H9 (cell line): ENCODE data around the gene MLLT6. TPM values are rescaled to one million over a fixed set of nuclear protein-coding genes. Genes with fewer than 3 reads are reported as not detected.

Source experiments
- DNase-seq: peaks from one replicate; pipeline ENCODE4 v3.0.0-alpha.2; 2017
- H2AFZ ChIP-seq: one replicate; pipeline ENCODE4 v1.6.1; 2013; ENCODE audit warnings: mild to moderate bottlenecking, low read length, control low read depth, moderate library complexity
- H2AK5ac ChIP-seq: 2 replicates; pipeline ENCODE4 v1.6.1; 2013; ENCODE audit warnings: low read length, control low read depth, mixed read lengths; ENCODE audit not compliant: insufficient read length
- H2BK120ac ChIP-seq: one replicate; pipeline ENCODE4 v1.6.1; 2013; ENCODE audit warnings: low read depth, mild to moderate bottlenecking, low read length, control low read depth, inconsistent platforms; ENCODE audit not compliant: poor library complexity, severe bottlenecking
- H2BK12ac ChIP-seq: 2 replicates; pipeline ENCODE4 v1.6.1; 2013; ENCODE audit warnings: low read length, control low read depth, mixed read lengths, low read depth; ENCODE audit not compliant: insufficient read length
- H2BK15ac ChIP-seq: 2 replicates; pipeline ENCODE4 v1.6.1; 2013; ENCODE audit warnings: low read depth, low read length, control low read depth
- H2BK20ac ChIP-seq: one replicate; pipeline ENCODE4 v1.6.1; 2013; ENCODE audit warnings: low read depth, mild to moderate bottlenecking, low read length, control low read depth, inconsistent platforms; ENCODE audit not compliant: poor library complexity, severe bottlenecking
- H2BK5ac ChIP-seq: 2 replicates; pipeline ENCODE4 v1.6.1; 2013; ENCODE audit warnings: low read length, control low read depth, mixed read lengths; ENCODE audit not compliant: insufficient read length
- H3K14ac ChIP-seq: 2 replicates; pipeline ENCODE4 v1.6.1; 2013; ENCODE audit warnings: low read length, control low read depth; ENCODE audit not compliant: insufficient read depth
- H3K18ac ChIP-seq: 2 replicates; pipeline ENCODE4 v1.6.1; 2013; ENCODE audit warnings: low read depth, mild to moderate bottlenecking, mixed read lengths, low read length, control low read depth; ENCODE audit not compliant: insufficient read length
- H3K23ac ChIP-seq: 2 replicates; pipeline ENCODE4 v1.6.1; 2013; ENCODE audit warnings: low read length, control low read depth, mixed read lengths, low read depth; ENCODE audit not compliant: insufficient read length
- H3K23me2 ChIP-seq: 2 replicates; pipeline ENCODE4 v1.6.1; 2013; ENCODE audit warnings: low read depth, mild to moderate bottlenecking, mixed read lengths, low read length, control low read depth; ENCODE audit not compliant: insufficient read length, poor library complexity, severe bottlenecking
- H3K27ac ChIP-seq: 2 replicates; pipeline ENCODE4 v1.5.1; 2013; ENCODE audit warnings: low read length, control low read depth, mixed read lengths, low read depth; ENCODE audit not compliant: insufficient read length
- H3K27me3 ChIP-seq: 2 replicates; pipeline ENCODE4 v1.6.1; 2013; ENCODE audit warnings: low read length, control low read depth, inconsistent platforms; ENCODE audit not compliant: insufficient read depth
- H3K4ac ChIP-seq: 2 replicates; pipeline ENCODE4 v1.6.1; 2013; ENCODE audit warnings: low read depth, mild to moderate bottlenecking, control low read depth, inconsistent platforms, low read length, moderate library complexity
- H3K4me1 ChIP-seq: 2 replicates; pipeline ENCODE4 v1.6.1; 2013; ENCODE audit warnings: low read length, control low read depth, inconsistent platforms; ENCODE audit not compliant: insufficient read depth
- H3K4me2 ChIP-seq: 2 replicates; pipeline ENCODE4 v1.6.1; 2013; ENCODE audit warnings: low read length, control low read depth, mixed read lengths; ENCODE audit not compliant: insufficient read length, insufficient read depth
- H3K56ac ChIP-seq: 2 replicates; pipeline ENCODE4 v1.6.1; 2013; ENCODE audit warnings: low read depth, mild to moderate bottlenecking, mixed read lengths, low read length, control low read depth; ENCODE audit not compliant: insufficient read length
- H3K79me1 ChIP-seq: 2 replicates; pipeline ENCODE4 v1.6.1; 2013; ENCODE audit warnings: low read depth, mild to moderate bottlenecking, moderate library complexity, low read length, control low read depth, inconsistent platforms; ENCODE audit not compliant: insufficient read depth, poor library complexity, severe bottlenecking
- H3K79me2 ChIP-seq: 2 replicates; pipeline ENCODE4 v1.6.1; 2013; ENCODE audit warnings: low read length, control low read depth, inconsistent platforms; ENCODE audit not compliant: insufficient read depth
- H3K9ac ChIP-seq: 2 replicates; pipeline ENCODE4 v1.6.1; 2013; ENCODE audit warnings: low read length, control low read depth, mixed read lengths; ENCODE audit not compliant: insufficient read length; ENCODE audit errors: extremely low read depth
- H3K9me3 ChIP-seq: one replicate; pipeline ENCODE4 v1.6.1; 2013; ENCODE audit warnings: low read depth, low read length, inconsistent platforms; ENCODE audit not compliant: control insufficient read depth
- H3T11ph ChIP-seq: one replicate; pipeline ENCODE4 v1.6.1; 2013; ENCODE audit warnings: mild to moderate bottlenecking, low read length, control low read depth, inconsistent platforms
- H4K20me1 ChIP-seq: one replicate; pipeline ENCODE4 v1.6.1; 2013; ENCODE audit not compliant: control insufficient read depth, insufficient read length, insufficient read depth
- H4K5ac ChIP-seq: 2 replicates; pipeline ENCODE4 v1.6.1; 2013; ENCODE audit warnings: low read depth, mild to moderate bottlenecking, mixed read lengths, low read length, control low read depth; ENCODE audit not compliant: insufficient read length
- H4K8ac ChIP-seq: replicated peaks from 2 replicates; pipeline ENCODE4 v1.6.1; 2013; ENCODE audit warnings: low read length, control low read depth, mixed read lengths, low read depth; ENCODE audit not compliant: insufficient read length
- H4K91ac ChIP-seq: 2 replicates; pipeline ENCODE4 v1.6.1; 2013; ENCODE audit warnings: low read depth, mild to moderate bottlenecking, moderate library complexity, mixed read lengths, low read length, control low read depth; ENCODE audit not compliant: insufficient read length
- H3K27ac Mint-ChIP-seq, 3 experiments: 2 replicates in 2 of 3; 3 replicates in 1 of 3; pipeline ENCODE4 v1.8.0; 2020 to 2021; ENCODE audit warnings: mixed read lengths in 3 of 3, mild to moderate bottlenecking in 1 of 3, moderate library complexity in 1 of 3
- H3K27me3 Mint-ChIP-seq: 2 replicates; pipeline ENCODE4 v1.8.0; 2021; ENCODE audit warnings: low read depth, mild to moderate bottlenecking, moderate library complexity, mixed read lengths
- H3K36me3 Mint-ChIP-seq, 3 experiments: 2 replicates in 2 of 3; 3 replicates in 1 of 3; pipeline ENCODE4 v1.8.0; 2020 to 2021; ENCODE audit warnings: low read depth in 3 of 3, mixed read lengths in 3 of 3; ENCODE audit not compliant: insufficient read depth in 1 of 3
- H3K4me1 Mint-ChIP-seq, 2 experiments: 2 replicates each; pipeline ENCODE4 v1.8.0; 2020; ENCODE audit warnings: mixed read lengths in 2 of 2
- H3K4me3 Mint-ChIP-seq, 2 experiments: 2 replicates in 1 of 2; 3 replicates in 1 of 2; pipeline ENCODE4 v1.8.0; 2020 to 2021; ENCODE audit warnings: mild to moderate bottlenecking in 2 of 2, mixed read lengths in 2 of 2, moderate library complexity in 1 of 2
- H3K9me3 Mint-ChIP-seq, 2 experiments: 2 replicates in 1 of 2; 3 replicates in 1 of 2; pipeline ENCODE4 v1.8.0; 2020; ENCODE audit warnings: mild to moderate bottlenecking in 2 of 2, mixed read lengths in 2 of 2, moderate library complexity in 1 of 2
- WGBS: extraction: QIAGEN DNeasy Blood & Tissue Kit; methylation state at CpG from one replicate; pipeline ENCODE4 v1.1.7; 2013; ENCODE audit warnings: missing lambda C conversion rate, low lambda C conversion rate, mixed read lengths; ENCODE audit not compliant: insufficient read length; ENCODE audit errors: extremely low coverage; 5-methylcytosine and 5-hydroxymethylcytosine counted together
- total RNA-seq: library from RNA; stranded (reverse); gene quantifications from 2 replicates; pipeline ENCODE4 v1.2.1, GENCODE V29; 2021
- TF ChIP-seq, protein P1 (sequence below): fragments of 200-600 bp; sonication (generic); conservative IDR thresholded peaks from 3 replicates; pipeline ENCODE4 v1.8.0; 2021; ENCODE audit warnings: antibody characterized with exemption, mild to moderate bottlenecking

Gene MLLT6
- total RNA-seq, 1 experiment from 2014 or later: 26.4 TPM

- WGBS: no CpG with 5 or more reads among the region's 6 CpGs
- Histone ChIP-seq H4K91ac (no peak overlapping the region), H3T11ph (no peak overlapping the region), H4K8ac (no peak overlapping the region), H3K18ac (no peak overlapping the region), H3K9me3 (no peaks in the 10 kb centered on the region), H3K79me1 (no peaks in the 10 kb centered on the region), H2AFZ (no peak overlapping the region), H2BK5ac (no peak overlapping the region), H3K27ac (no peak overlapping the region), H4K20me1 (no peaks in the 10 kb centered on the region), H3K14ac (no peak overlapping the region), H2BK12ac (no peak overlapping the region), H3K79me2 (no peaks in the 10 kb centered on the region), H3K4me1 (peaks cover 3% of the 10 kb centered on the region; the same call in 1 of the 2 replicates), H3K27me3 (peaks cover 34% of the 10 kb centered on the region), H3K4ac (no peak overlapping the region), H2BK15ac (no peak overlapping the region), H4K5ac (no peak overlapping the region), H2BK120ac (no peak overlapping the region), H3K56ac (no peak overlapping the region), H3K9ac (no peak overlapping the region), H3K4me2 (no peak overlapping the region), H2AK5ac (no peak overlapping the region), H3K23me2 (peaks cover 15% of the 10 kb centered on the region), H2BK20ac (no peak overlapping the region), H3K23ac (no peak overlapping the region)
- TF ChIP-seq, protein P1, sequence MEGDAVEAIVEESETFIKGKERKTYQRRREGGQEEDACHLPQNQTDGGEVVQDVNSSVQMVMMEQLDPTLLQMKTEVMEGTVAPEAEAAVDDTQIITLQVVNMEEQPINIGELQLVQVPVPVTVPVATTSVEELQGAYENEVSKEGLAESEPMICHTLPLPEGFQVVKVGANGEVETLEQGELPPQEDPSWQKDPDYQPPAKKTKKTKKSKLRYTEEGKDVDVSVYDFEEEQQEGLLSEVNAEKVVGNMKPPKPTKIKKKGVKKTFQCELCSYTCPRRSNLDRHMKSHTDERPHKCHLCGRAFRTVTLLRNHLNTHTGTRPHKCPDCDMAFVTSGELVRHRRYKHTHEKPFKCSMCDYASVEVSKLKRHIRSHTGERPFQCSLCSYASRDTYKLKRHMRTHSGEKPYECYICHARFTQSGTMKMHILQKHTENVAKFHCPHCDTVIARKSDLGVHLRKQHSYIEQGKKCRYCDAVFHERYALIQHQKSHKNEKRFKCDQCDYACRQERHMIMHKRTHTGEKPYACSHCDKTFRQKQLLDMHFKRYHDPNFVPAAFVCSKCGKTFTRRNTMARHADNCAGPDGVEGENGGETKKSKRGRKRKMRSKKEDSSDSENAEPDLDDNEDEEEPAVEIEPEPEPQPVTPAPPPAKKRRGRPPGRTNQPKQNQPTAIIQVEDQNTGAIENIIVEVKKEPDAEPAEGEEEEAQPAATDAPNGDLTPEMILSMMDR: no peak
- Mint-ChIP-seq H3K27me3 (peaks cover 72% of the 10 kb centered on the region), H3K27ac (no peak overlapping the region), H3K36me3 (no peaks in the 10 kb centered on the region; a peak in 1 of 7 replicates), H3K4me1 (peaks cover 9 to 15% of the 10 kb centered on the region in 2 experiments), H3K4me3 (no peak overlapping the region), H3K9me3 (no peaks in the 10 kb centered on the region; a peak in 2 of 5 replicates)
- no peak for DNase-seq
These were observed 27.3 kb upstream of the MLLT6 start for GRCh38 chr17:38677819-38678218.
